CMK (cell line): ENCODE data around the gene ZBTB16.

ENCODE experiments used
- DNase-seq: peaks from one replicate; pipeline ENCODE4 v3.0.0-alpha.2; 2010; ENCODE audit warnings: low read depth

Gene ZBTB16

DNA sequence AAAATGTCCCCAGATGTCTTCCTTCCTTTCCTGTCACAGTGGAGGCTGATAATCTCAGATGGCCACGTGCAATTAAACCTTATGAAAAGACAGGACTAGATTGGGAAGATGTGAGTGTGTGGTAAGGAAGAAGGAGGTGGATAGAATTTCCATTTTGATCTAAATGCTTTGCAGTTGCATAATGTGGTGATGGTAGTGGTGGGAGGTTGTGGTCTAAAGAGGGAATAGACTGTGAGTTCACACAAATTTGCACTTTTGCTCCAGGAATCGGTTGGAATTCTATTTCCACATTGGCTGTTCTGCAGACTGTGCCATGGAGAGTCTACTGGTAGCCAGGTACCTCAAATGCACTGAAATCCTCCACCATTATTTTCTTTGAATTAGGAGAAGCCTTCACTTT lies 93.3 kb downstream of the ZBTB16 start:
- DNase-seq, result no peak

DNA sequence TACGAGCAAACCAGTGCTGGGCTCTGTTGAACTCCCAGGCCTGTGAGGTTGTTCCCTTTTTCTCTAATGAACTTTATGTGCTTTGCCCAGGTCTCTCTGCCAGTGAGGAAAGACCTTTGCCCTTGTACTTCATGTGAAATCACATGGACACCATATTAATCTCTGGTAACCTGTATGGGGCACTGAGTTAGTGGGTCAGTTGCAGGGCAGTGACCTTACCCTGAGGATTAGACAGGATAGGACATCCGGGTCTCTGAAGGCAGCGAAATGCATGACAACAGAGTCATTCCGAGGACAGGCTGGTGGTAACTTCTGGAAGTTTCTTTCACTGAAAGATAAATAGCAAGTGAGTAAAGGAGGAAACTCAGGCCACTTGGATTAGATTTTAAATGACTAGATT lies 93.7 kb downstream of the ZBTB16 start:
- DNase-seq, result no peak

DNA sequence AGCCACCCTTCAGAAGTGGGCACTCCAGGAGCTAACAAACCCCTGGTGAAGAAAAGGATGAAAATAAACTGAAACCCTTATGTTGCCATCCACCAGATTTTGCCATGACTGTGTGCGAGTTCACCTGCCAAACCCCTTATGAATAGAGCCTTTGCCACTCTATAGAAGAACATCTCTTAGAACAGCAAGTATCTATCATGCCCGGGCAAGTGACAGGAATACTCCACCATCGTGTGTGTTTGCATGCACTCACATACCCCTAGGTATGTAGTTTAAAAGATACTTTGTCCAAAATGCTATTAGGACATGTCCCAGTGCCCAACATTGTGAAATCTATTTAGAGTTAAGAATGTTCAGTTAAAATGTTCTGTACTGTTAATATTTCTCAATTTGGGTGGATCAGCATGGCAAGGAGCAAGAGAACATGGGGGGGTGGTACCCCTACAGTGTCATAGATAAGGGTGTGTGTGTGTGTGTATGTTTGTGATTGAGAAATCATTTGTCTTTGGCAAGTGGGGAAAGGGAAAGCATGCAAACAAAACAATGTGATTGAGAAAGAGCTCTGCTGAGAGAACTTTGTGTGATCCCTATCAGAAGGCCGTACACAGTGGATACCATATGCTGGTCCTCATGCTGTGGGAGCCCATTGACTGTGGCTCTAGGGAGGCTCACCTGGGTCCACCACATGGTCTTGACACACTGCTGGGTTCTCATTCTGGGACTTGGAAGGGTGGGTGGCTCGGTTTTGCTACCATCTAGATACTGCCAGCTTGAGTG lies 94.9 kb downstream of the ZBTB16 start:
- no peak for DNase-seq

DNA sequence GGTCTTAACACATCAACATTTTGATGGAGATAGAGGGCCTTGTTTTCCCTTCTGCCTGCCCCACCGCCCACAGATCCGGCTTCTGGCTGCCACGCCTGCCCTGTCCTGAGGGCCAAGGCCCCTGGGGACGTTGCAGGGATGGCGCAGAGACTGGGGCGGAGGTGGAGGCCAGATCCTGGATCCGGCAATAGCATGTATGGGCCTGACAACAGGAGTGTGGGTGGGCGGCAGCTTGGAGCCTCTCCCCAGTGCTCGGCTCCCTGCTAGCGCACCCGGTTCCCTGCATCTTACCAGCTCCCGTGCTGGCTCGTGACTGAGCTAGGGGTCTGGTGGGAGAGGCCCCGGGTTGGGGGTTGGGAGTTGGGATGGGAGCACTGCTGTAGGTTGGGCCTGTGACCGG lies 95.6 kb downstream of the ZBTB16 start:
- DNase-seq, result no peak

DNA sequence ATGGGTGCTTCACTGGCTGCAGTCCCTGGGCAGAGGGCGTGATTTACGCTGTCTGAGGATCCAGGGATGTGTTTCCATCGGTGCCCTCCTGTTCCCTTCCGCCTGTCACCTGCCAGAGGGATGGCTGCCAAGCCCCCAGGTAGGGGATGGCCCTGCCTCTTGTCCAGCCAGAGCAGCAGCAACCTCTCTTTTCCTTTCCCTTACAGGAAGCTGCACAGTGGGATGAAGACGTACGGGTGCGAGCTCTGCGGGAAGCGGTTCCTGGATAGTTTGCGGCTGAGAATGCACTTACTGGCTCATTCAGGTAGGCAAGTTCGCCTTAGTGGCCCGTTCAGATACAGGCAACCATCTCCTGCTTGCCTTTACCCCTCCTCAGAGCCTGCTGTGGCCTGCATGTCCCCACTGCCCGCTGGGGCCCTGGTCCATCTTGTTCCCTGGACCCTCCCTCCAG lies 96.6 kb downstream of the ZBTB16 start:
- DNase-seq, result no peak

DNA sequence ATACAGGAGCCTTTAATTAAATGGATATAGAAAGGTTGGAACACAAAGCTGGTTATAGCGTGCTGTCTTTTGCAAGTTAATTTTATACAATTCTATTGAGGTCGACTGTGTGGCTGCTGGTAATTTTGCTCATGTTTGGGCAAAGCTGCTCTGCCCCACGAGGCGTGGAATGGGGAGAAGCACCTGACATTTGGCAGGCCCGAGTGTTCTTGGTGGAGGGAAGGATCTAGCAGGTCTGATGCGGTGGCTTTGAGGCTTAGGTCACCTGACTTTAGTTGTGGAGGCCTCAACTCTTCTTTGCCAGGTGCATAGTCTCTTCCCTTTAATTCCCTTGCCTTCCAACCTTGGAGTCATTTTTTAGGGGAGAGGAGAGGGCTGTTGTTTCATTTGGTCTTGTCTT lies 97.3 kb downstream of the ZBTB16 start:
- no peak for DNase-seq

DNA sequence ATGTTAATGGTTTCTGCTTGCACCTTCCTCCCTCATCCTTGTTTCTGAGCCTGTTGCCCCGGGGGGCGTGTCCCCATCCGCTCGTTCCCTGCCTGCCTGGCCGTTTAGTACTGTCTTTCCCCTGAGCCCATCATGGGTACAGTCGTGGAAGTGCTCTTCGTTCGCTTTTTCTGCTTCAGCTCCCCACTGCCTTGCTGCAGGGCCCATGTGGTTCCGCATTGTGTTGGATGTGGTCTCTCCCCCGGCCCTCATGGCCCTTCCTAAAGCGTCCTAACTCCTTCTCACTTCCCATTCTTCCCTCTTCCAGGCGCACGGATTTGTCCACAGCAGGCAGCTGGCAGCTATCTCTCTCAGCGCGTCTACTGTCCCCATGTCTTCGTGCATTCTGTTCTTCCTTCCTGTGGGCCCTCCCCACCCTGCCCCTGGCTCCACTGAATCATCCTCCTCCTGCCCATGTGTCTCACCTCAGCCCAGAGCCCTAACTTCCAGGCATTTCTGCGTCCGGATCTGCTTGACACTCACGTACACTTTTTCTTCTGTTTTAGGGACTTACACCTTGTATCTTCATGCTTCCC lies 98.1 kb downstream of the ZBTB16 start:
- no peak for DNase-seq

DNA sequence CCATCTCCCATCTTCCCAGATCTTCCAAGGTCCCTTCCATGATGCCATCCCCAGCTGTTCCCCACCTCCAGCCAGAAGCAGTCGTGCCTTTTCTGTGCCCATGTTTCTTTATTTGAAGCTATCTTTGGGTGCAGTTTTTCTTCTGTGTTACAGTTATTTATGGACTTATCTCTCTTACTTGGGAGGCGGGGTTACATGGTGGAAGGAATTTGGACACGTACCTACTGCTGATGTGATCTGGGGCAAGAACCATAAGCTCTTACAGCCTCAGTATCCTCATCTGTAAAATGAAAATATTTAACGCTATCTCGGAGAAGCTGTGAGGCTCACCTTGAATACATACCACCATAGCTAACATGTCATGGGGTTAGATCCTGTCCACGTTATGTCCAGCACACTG lies 98.9 kb downstream of the ZBTB16 start:
- no peak for DNase-seq

DNA sequence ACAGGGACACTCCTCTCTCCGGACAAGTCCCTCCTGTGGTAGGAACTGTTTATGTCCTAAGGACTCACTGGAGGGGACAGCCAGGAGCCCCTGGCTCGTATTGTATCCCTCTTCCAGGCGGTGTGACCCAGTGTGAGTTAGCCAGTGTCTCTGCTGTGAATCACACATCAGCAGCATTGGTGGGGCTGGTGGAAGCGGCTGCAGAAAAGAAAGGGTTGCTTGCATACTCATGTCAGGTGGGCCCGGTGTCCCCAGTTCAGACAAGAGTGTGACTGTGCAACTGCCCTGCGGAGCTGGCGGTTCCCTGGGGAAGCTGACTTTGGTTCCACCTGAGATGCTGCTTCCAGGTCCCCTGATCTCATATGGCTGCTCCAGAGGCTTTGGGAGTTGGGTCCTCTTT lies 99.4 kb downstream of the ZBTB16 start:
- no peak for DNase-seq

DNA sequence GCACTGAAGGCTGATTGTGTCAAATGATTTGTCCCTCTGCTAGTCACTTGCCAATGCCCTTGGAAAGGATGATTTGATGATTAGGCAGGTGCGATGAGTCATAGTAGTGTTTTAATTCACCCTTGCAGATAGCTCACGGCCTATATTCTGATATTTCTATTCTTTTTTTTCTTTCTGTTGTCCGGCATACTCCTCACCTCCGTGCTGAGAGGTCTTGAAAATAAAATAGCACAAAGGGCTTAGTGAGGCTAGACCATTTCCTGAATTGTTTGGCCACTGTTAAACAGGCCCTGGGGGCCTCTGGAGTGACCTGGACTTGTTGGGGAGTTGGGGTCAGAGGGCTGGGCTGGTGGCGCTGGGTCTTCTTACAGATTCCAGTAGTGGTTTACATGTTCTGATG lies 99.8 kb downstream of the ZBTB16 start:
- no peak for DNase-seq

DNA sequence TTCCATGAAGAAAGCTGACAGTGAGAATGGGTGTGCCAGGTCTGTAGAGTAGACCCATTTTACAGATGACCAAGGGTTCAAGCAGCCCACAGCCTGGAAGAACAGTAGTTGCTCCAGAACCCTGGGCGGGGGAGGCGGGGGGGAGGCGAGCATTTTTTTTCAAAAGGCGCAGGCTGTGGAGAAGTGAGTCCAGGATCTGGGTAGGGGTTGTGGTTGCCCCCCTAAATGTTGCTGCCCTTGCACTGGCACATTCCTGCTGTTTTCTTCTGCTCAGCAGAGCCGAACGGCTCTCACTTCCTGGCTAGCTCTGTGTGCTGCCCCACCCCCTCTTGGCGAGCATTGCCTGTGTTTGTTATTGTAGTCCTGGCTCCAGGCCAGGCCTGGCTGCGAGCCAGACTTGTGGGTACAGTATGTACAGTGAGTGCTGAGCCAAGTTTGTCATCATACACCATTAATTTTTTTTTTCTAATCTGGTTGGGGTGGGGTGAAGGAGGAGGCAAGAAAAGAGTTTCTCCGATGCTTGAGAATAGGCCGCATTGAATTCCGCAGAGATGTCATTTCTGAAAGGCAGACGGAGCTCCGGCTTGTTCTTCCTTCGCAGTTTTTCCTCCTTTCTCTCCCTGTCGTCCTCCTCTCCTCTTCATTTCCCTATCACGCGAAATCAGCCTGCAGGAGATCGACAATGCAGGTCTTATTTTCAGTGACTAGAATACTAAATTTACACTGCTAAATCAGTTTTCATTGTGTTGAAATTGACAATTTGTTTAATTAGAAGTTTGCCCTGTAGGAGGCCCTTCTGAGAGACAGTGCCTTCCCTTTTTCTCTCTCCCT lies 100.5 kb downstream of the ZBTB16 start:
- DNase-seq, result peak; percentile 97

DNA sequence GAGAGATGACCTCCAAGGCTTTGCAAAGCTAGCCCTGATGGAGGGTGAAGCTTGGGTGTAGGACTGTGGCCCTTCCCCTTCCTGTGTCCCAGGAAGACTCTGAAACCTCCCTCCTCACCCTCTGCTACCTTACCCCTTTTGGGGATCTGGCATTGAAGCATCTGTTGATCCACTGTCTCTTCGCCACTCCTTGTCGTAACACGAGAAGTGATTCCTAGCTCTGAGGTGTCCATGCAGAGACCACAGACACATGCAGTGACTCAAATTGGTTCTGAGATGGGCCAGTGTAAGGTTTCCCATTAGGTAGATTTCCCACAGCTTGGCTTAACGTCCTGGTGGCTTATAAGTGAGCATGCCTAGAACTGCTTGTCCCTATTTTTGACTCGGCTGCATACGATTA lies 101.4 kb downstream of the ZBTB16 start:
- DNase-seq, result no peak

DNA sequence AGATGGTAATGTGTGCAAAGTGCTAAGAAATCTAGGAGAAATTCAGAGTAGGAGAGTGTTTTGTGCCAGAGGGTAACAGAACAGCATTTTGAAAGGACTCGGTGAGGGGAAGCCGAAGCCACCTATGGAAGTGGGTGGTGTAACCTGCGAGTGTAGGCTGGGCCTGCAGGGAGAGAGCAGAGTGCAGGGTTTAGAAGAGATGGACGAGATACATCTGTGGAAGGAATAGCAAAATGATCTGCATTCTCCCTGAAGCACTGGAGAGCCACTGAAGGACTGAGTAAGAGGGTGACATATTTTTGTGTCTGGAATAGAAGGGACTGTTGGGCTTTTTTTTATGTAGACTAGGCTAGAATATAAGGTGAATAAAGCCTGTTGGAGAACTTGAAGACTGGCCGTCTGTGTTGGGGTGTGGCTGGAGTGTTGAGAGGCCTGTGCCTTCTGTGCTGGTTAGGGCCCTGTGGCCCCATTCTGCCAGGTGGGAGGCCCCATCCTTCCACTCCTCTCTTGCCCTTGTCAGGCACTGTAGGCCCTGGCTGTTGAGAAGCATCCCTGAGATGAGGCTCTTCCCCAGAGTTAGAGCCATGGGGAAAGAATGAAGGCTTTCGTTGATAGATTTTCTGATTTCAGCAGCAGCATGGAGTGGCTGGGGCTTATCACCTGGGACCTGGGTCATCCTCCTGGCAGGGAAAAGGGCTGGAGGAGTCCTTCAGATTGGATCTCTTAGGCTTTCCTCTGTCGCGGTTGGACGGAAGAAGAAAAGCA lies 102.2 kb downstream of the ZBTB16 start:
- no peak for DNase-seq

DNA sequence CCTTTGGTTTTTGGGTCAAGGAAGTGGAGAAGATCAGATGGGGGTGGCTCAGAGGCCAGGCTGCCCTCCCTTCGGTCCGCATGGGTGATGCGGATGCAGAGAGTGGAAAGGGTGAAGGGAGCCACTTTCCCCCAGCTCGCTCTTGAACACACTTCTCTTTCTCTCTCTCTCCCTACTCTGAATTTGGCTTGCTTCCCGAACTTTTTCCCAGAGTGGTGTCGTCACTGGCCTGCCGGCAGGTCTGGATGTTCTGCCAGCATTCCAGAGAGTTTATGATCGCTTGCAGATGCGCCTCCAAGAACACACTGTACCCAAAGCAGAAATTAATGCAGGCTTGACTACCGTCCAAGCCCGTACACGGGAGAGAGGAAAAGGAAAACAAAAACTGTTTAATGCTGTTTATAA lies 103.2 kb downstream of the ZBTB16 start:
- no peak for DNase-seq

DNA sequence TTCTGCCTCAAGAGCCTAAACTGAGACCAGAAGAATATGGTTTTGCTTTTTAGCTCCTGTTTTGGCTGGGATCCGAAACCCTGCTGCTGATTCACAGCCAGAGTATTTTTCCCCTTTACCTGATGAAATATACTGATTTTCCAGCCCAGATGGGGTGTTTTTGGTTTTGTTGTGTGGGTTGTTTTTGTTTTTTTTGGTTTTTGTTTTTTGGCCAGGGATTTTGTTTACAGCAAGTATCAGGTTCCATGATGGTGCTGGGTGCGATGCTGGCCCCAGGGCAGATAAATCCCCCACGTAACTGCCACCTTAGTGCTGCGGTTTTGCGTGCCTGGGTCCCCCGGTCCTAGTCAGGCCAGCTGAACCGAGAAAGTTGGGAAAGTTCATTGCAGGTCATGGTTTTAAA lies 103.7 kb downstream of the ZBTB16 start:
- no peak for DNase-seq

DNA sequence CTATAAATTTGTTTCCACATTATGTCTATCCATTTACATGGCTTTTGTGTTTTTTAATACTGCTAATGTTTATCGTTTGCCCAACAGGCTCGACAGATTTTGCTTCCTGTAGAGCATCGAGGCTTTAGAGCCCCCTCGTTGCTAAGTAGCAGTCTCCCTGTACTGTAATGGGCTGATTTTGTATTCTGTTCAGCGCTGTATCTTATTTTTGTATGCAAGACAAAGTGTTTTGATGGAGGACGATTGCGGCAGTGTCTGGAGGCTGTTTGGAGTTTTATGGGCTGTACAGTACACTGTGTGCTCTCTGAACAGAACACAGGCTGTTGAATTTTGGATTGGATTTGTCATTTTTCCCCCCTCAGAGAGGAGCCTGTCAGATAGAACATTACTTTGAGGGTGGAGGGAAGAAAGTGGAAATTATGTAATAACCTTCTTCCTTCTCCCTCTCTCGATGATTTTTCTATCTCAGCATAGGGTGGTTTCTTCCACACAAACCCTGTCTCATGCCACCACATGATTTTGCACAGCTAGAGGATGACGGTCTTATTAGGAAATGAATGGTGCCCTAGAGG lies 104.4 kb downstream of the ZBTB16 start:
- no peak for DNase-seq

DNA sequence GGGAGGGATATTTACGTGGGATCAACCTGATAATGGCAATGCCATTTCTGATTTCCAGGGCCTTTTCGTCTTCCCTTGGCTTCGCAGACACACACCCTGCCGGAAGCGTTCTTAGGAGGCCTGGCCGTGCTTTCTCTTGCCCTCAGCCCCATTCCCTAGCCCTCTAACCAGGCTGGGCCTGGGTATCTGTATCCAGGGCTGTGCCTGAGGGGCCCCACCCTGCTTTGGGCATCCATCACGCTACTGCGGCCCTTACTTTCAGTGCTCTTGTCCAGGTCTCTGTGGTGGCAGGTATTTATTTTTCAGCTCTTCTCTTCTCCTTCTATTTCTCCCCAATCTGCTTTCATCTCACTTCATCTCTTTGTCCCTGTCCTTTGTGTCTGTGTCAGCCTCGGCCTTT lies 105.0 kb downstream of the ZBTB16 start:
- no peak for DNase-seq

DNA sequence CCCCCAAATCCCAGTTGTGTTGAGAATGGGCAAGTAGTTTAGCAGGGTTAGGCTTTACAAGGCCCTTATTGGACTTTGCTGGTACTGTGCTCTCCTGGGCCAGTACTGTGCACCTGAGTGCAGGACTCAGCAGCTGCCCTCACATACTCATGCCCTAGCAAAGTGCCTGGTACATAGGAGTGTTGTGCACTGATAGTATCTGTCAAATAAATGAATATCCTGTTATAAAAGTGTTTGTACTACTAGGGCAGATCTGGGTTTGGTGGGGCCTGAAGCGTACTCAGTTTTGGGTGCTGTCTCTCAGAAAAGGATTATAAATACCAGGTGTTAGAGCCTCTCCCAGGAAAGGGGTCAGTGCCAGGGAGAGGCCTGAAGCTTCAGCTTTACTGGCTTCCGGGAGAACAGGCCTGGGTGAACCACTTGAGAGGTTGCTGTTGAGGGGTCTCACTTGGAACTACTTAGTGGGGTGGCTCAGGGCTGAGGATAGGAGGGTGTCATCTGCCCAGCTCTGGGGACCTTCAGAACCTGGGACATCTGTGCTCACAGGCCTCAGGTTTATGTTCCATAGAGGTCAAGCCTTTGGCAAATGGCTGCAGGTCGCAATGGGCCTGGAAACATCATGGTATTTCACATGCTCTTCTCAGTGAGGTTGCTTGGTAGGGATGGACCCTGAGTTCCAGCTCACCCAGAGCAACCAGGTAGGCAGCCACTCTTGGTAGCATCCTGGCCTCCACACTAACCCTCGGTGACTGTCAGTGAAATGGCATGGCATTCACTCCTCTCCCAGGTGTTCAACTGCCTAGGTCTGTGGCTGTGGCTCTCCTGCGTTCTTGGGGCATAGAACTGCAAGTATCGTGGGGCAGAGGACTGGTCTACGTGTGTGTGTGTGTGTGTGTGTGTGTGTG lies 106.1 kb downstream of the ZBTB16 start:
- DNase-seq, result no peak

DNA sequence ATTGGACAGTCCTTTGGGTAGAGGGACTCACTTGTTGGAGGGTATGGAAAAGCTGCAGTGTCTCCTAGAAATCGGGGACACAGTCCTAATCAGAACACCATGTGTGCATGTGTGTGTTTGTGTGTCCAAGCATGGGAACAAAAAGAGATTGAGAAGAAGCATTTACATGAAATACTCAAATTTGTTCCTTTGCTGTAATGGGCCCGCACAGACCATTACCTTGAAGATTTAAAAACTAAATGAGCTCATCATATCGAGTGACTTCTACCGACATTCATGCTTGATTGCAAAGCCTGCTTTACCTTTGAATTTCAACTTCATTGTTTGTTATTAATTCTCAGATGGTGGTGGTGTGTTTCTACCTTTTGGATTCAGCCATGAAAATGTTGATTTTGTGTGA lies 106.9 kb downstream of the ZBTB16 start:
- no peak for DNase-seq

DNA sequence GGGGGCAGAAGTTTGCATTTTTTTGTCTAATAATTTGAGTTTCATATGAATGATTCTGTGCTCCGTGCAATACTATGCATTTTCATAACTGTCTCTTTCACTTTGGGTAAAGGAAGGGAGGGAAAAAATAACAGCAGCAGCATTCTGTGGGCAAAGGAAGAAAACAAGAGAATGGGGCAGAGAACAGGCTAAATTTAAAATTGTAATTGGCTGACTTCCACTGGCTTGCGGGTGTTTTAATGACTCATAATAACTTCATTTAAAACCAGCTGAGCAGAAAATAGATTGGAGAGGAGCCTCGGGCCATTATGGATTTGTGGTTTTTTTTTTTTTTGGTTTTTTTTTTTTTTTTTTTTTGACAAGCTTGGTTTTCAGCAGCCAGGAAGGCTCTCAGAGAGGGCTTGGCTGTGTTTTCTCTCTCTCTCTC lies 107.4 kb downstream of the ZBTB16 start:
- DNase-seq, result no peak

DNA sequence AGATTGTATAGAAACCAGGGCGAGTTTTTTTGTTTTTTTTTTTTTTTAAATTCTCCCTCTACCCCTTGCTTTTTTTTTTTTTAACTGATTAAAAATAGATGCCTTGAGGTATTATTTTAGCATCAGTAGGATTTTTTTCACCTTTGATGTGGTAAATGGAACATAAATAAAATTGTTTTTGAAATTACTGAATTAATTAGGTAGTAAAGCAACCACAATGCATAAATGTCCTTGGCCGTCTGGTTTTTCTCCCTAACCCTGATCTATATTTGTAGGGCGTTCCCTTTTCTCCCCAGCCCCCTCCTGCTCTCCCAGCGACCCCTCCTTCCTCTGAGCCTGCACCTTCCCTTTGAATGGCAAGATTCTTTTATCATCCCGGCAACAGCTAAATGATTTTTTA lies 107.8 kb downstream of the ZBTB16 start:
- DNase-seq, result no peak
